Progenitor cell of endocrine pancreas (in vitro differentiated cells): Measurements from ENCODE around the gene SUMF1. TPM values are rescaled to one million over a fixed set of nuclear protein-coding genes. Genes with fewer than 3 reads are reported as not detected.
A peak's percentile ranks its signal among the peaks of the same experiment; 100 is the strongest.

Source experiments
- DNase-seq: peaks from one replicate; pipeline ENCODE4 v3.0.0; 2021; ENCODE audit warnings: low spot score; ENCODE audit not compliant: unreplicated experiment
- H3K27ac Mint-ChIP-seq: 2 replicates; pipeline ENCODE4 v1.8.0; 2021; ENCODE audit warnings: mild to moderate bottlenecking, moderate library complexity, mixed read lengths
- H3K27me3 Mint-ChIP-seq: 2 replicates; pipeline ENCODE4 v1.8.0; 2021; ENCODE audit warnings: mixed read lengths
- H3K36me3 Mint-ChIP-seq: 2 replicates; pipeline ENCODE4 v1.8.0; 2022; ENCODE audit warnings: mixed read lengths; ENCODE audit not compliant: insufficient read depth
- H3K4me1 Mint-ChIP-seq: 2 replicates; pipeline ENCODE4 v1.8.0; 2021; ENCODE audit warnings: low read depth, mixed read lengths
- H3K4me3 Mint-ChIP-seq: 2 replicates; pipeline ENCODE4 v1.8.0; 2021; ENCODE audit warnings: low read depth, mild to moderate bottlenecking, moderate library complexity, mixed read lengths
- H3K9me3 Mint-ChIP-seq: 2 replicates; pipeline ENCODE4 v1.8.0; 2021; ENCODE audit warnings: low read depth, mixed read lengths
- total RNA-seq: library from RNA; stranded (reverse); gene quantifications from 2 replicates; pipeline ENCODE4 v1.2.1, GENCODE V29; 2021
- TF ChIP-seq, protein P1 (sequence below): fragments of 200-600 bp; sonication (generic); IDR thresholded peaks from one replicate; pipeline ENCODE4 v1.5.0; 2021; ENCODE audit warnings: antibody characterized with exemption, mild to moderate bottlenecking; ENCODE audit not compliant: unreplicated experiment

SUMF1 gene
- total RNA-seq, 1 donor from 2014 or later, result 25.0 TPM

DNA sequence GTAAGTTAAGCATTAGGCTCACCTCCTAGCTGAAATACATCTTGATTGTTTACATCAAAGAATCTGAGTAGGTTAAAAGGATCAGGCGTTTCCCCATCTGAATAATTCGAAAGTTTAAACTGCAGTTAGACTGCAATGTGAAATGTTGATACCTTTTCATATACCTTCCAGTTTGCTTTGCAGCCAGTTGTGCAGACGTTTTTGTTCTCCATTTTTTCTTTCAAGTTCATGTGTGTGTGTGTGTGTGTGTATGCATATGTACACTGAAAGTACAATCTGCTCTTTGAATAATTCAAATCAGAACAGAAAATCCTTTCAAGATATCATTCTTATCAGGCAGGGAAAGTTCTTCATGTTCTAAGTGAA, 29.0 kb upstream of the SUMF1 start:
- Mint-ChIP-seq H3K4me1 (peaks cover 13% of the 10 kb centered on the region), H3K9me3 (no peaks in the 10 kb centered on the region), H3K36me3 (no peaks in the 10 kb centered on the region), H3K4me3 (no peak overlapping the region), H3K27ac (no peak overlapping the region), H3K27me3 (peaks cover 27% of the 10 kb centered on the region)
- TF ChIP-seq, protein P1, sequence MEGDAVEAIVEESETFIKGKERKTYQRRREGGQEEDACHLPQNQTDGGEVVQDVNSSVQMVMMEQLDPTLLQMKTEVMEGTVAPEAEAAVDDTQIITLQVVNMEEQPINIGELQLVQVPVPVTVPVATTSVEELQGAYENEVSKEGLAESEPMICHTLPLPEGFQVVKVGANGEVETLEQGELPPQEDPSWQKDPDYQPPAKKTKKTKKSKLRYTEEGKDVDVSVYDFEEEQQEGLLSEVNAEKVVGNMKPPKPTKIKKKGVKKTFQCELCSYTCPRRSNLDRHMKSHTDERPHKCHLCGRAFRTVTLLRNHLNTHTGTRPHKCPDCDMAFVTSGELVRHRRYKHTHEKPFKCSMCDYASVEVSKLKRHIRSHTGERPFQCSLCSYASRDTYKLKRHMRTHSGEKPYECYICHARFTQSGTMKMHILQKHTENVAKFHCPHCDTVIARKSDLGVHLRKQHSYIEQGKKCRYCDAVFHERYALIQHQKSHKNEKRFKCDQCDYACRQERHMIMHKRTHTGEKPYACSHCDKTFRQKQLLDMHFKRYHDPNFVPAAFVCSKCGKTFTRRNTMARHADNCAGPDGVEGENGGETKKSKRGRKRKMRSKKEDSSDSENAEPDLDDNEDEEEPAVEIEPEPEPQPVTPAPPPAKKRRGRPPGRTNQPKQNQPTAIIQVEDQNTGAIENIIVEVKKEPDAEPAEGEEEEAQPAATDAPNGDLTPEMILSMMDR, result no peak
- no peak for DNase-seq

DNA sequence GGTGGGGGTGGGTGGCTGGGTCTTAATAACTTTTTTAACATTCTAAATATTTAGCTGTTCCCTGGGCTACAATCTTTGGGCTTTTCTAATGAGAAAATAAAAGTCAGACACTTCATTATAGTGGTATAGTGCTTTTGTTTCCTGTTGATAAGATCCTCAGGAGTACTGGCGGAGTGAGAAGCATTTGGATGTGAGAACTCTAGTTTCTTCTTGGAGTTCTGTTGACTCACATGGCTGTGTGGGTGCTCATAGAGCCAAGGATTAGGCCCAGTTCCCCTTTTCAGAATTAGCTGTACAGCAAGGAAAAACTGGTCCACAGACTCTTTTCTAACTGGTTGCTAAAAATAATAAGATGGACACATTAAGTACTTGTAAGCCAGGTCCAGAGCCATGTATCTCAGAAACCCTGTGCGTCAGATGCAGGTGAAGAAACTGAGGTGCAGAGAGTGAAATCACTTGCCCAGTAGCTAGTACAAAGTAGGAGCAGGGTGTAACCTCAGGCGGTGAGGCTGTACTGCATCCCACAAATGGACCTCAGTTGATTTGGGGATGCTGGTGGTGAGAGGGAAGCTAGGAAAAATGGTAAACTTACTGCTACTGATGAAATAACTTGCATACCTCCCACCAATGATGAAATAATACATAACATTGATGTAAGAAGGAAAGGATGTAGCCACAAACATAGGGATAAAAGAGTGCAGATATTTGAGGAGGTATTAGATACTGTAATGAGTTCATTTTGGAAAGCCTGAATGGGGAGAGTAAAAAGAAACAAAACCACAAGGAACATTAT, 28.4 kb upstream of the SUMF1 start:
- Mint-ChIP-seq H3K27ac (no peak overlapping the region), H3K27me3 (peaks cover 30% of the 10 kb centered on the region), H3K9me3 (no peaks in the 10 kb centered on the region), H3K4me1 (peaks cover 16% of the 10 kb centered on the region), H3K4me3 (no peak overlapping the region), H3K36me3 (no peaks in the 10 kb centered on the region)
- TF ChIP-seq, protein P1, result no peak
- no peak for DNase-seq

DNA sequence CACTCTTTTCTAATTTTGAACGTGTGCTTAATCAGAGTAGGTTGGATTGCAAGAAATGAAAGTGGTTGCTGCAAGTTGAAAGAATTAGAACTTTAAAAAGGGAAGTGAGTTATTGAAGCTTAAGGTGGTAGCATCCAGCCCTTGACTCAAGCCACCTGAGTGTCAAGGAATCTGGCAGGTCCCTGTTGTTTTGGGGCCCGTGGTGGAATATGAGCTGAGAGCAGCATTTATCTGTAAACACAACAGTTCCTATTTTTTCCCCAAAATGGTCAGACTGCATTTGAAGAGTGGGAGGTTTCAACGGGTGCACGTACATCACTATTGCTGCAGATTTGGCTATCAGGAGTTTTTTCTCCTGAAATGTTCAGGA, 27.8 kb upstream of the SUMF1 start:
- Mint-ChIP-seq H3K36me3 (no peaks in the 10 kb centered on the region), H3K9me3 (no peaks in the 10 kb centered on the region), H3K4me1 (peaks cover 16% of the 10 kb centered on the region), H3K27ac (no peak overlapping the region), H3K27me3 (peaks cover 30% of the 10 kb centered on the region), H3K4me3 (no peak overlapping the region)
- TF ChIP-seq, protein P1, result no peak
- no peak for DNase-seq

DNA sequence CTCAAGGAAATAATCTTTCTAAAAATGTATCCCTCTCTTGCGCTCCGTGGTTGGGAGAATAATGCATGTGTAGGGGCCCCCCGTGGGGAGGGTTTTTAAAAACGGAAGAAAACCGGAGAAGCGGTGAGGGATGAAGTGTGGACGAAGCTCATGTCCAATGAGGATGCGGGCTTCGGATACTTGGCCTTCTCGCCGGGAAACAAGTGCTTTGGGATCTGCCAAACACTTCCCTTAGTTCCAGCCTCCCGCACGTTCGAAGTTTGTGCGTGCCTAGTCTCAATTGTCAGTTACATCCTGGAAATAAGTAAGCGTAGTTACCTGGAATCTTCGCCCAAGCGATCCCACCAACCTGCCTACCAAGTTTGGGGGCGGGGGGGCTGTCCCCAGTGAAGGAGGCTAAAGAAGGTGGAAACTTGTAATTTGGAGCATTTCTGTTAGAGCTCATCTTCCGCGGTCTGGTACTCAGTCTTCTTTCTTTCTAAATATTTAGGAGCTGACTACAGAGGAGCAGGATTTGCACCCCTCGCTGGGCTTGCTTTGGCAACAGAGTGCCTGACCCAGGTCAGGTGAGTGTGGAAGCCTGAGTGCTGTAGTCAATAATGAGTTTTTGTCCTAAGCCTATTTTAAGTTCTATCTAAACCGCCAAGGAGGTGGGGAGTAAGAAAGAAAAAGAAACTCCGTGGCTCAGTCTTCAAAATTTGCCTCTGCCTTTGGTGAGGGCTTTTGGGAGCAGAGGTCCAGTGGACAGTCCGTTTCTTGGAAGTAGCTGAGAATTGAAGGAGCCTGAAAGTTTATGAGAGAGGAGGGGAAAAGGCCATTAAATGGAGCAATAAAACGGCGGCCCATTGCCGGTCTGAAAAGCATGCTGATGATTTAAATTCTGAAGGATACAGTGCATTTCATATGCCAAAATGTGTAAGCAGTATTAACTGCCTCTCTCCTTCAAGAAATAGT, 27.1 kb upstream of the SUMF1 start:
- Mint-ChIP-seq H3K27ac (peak overlapping the region; percentile 62), H3K9me3 (no peaks in the 10 kb centered on the region), H3K36me3 (no peaks in the 10 kb centered on the region), H3K4me1 (peaks cover 16% of the 10 kb centered on the region), H3K4me3 (peak overlapping the region; percentile 90), H3K27me3 (peaks cover 30% of the 10 kb centered on the region)
- no peak for DNase-seq
- TF ChIP-seq, protein P1, result no peak

DNA sequence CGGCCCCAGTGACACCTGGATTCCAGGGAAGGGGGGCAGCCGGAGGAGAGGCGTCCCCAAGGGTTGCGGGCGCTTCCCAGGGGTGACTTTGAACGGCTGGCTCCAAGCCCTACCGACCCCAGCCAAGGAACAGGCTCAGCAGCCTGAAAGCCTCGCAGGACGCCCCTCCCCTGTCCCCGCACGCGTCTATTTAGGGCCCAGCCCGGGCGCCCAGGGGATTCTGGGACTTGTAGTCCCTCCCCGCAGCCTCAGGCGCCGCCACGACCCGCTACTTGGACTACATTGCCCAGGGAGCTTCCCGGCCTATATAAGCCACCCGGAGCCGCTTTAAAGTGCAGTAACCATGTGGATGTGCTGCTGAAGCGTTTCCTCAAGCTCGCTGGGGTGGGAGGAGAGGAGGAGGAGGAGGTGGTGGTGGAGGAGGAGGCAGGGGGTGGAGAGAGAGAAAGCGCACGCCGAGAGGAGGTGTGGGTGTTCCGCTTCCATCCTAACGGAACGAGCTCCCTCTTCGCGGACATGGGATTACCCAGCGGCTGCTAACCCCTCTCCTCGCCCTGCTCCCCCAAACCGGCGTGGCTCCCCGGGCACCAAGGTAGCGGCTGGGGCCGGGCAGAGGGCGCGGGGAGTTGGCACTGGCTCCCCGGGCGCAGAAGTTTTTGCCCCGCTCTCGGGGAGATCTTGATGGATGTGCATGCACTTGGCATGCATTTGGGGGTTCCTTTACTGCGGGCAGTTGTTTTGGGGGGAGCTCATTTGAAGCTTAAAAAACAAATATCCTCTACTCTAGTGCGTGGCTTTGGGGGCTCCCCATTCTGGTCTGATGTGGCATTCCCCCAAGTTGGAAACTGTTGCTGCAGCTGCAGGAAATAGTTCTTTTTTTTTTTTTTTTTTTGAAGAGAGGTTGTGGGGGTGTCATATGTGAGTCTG, 26.2 kb upstream of the SUMF1 start, which contains the start of gene ITPR1:
TSS of gene ITPR1 (plus strand) at position 335 of the 927 bp plus-strand sequence. CDS start 23,144 bp downstream, outside the sequence.
- Mint-ChIP-seq H3K36me3 (no peaks in the 10 kb centered on the region), H3K4me3 (peak within 1 kb of the TSS; percentile 90), H3K27ac (peak within 1 kb of the TSS; percentile 98), H3K27me3 (peaks cover 30% of the 10 kb centered on the region), H3K4me1 (peaks cover 16% of the 10 kb centered on the region), H3K9me3 (no peaks in the 10 kb centered on the region)
- TF ChIP-seq, protein P1, result no peak
- peak; percentile 98 for DNase-seq
